Measurements from ENCODE around the gene OR1S2. TPM values are rescaled to one million over a fixed set of nuclear protein-coding genes. Genes with fewer than 3 reads are reported as not detected.

Gene OR1S2
- total RNA-seq, 1 experiment from 2014 or later = not detected

DNA sequence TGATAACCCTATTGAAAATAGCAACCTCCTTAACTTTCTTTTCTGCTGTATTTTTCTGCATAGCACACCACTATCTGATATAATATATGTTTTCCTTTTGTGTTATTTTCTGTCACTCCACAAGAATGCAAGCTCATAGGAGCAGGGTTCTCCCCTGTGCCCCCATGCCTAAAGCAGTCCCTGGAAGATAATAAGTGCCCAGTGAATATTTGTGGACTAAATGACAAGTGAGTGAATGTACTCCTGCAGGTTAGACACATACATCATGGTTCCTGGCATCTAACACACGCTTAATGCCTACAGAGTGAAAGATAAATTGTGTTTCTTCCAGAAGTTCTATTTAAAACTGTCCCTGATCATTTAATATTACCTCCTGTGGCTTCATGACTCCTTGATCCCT is 39.0 kb downstream of the OR1S2 start (continued):
- TF ChIP-seq, protein P1, sequence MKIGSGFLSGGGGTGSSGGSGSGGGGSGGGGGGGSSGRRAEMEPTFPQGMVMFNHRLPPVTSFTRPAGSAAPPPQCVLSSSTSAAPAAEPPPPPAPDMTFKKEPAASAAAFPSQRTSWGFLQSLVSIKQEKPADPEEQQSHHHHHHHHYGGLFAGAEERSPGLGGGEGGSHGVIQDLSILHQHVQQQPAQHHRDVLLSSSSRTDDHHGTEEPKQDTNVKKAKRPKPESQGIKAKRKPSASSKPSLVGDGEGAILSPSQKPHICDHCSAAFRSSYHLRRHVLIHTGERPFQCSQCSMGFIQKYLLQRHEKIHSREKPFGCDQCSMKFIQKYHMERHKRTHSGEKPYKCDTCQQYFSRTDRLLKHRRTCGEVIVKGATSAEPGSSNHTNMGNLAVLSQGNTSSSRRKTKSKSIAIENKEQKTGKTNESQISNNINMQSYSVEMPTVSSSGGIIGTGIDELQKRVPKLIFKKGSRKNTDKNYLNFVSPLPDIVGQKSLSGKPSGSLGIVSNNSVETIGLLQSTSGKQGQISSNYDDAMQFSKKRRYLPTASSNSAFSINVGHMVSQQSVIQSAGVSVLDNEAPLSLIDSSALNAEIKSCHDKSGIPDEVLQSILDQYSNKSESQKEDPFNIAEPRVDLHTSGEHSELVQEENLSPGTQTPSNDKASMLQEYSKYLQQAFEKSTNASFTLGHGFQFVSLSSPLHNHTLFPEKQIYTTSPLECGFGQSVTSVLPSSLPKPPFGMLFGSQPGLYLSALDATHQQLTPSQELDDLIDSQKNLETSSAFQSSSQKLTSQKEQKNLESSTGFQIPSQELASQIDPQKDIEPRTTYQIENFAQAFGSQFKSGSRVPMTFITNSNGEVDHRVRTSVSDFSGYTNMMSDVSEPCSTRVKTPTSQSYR (CRISPR knock-in tag; IDR thresholded peaks at IDR 0.05) = no peak
- TF ChIP-seq CBFB (CRISPR knock-in tag; IDR thresholded peaks at IDR 0.05; ENCODE audit: low read depth) (no peak), SP1 (CRISPR knock-in tag; conservative IDR thresholded peaks at IDR 0.05) (no peak), JUN (CRISPR knock-in tag; IDR thresholded peaks at IDR 0.05) (no peak), PRDM15 (CRISPR knock-in tag; IDR thresholded peaks at IDR 0.05) (no peak), SMAD3 (CRISPR knock-in tag; IDR thresholded peaks at IDR 0.05; ENCODE audit: borderline replicate concordance) (no peak), GABPB1 (CRISPR knock-in tag; IDR thresholded peaks at IDR 0.05) (no peak), HMGXB4 (CRISPR knock-in tag; IDR thresholded peaks at IDR 0.05) (no peak), NR3C1 (CRISPR knock-in tag; conservative IDR thresholded peaks at IDR 0.05; ENCODE audit: low read depth) (no peak)
- TF ChIP-seq, protein P2, sequence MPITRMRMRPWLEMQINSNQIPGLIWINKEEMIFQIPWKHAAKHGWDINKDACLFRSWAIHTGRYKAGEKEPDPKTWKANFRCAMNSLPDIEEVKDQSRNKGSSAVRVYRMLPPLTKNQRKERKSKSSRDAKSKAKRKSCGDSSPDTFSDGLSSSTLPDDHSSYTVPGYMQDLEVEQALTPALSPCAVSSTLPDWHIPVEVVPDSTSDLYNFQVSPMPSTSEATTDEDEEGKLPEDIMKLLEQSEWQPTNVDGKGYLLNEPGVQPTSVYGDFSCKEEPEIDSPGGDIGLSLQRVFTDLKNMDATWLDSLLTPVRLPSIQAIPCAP (CRISPR knock-in tag; IDR thresholded peaks at IDR 0.05) = no peak
- TF ChIP-seq, protein P3, sequence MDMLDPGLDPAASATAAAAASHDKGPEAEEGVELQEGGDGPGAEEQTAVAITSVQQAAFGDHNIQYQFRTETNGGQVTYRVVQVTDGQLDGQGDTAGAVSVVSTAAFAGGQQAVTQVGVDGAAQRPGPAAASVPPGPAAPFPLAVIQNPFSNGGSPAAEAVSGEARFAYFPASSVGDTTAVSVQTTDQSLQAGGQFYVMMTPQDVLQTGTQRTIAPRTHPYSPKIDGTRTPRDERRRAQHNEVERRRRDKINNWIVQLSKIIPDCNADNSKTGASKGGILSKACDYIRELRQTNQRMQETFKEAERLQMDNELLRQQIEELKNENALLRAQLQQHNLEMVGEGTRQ (CRISPR knock-in tag; IDR thresholded peaks at IDR 0.05) = no peak
- TF ChIP-seq, protein P4, sequence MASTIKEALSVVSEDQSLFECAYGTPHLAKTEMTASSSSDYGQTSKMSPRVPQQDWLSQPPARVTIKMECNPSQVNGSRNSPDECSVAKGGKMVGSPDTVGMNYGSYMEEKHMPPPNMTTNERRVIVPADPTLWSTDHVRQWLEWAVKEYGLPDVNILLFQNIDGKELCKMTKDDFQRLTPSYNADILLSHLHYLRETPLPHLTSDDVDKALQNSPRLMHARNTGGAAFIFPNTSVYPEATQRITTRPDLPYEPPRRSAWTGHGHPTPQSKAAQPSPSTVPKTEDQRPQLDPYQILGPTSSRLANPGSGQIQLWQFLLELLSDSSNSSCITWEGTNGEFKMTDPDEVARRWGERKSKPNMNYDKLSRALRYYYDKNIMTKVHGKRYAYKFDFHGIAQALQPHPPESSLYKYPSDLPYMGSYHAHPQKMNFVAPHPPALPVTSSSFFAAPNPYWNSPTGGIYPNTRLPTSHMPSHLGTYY (CRISPR knock-in tag; IDR thresholded peaks at IDR 0.05) = no peak

- ATAC-seq = no peak
- CTCF ChIA-PET = no interaction called here
- H3K9me3 Mint-ChIP-seq = peaks cover 13% of the 10 kb centered on the region
Observed at GRCh38 chr11:58164389-58164788, 39.6 kb downstream of the OR1S2 start.

More at GRCh38 chr11:58164389-58164788, 39.6 kb downstream of the OR1S2 start:
- Mint-ChIP-seq H3K27me3 (ENCODE audit: low read depth) (no peaks in the 10 kb centered on the region), H3K4me1 (peaks cover 11% of the 10 kb centered on the region), H3K36me3 (no peaks in the 10 kb centered on the region), H3K4me3 (no peak overlapping the region), H3K27ac (no peak overlapping the region)
- DNase-seq (ENCODE audit: low spot score) = no peak
- TF ChIP-seq NFE2L1 (CRISPR knock-in tag; IDR thresholded peaks at IDR 0.05) (no peak), FOXK1 (CRISPR knock-in tag; IDR thresholded peaks at IDR 0.05) (no peak), ETV6 (CRISPR knock-in tag; IDR thresholded peaks at IDR 0.05) (no peak), ZNF416 (CRISPR knock-in tag; IDR thresholded peaks at IDR 0.05) (no peak), ARID4B (CRISPR knock-in tag; IDR thresholded peaks at IDR 0.05; ENCODE audit: borderline replicate concordance) (no peak), SOX15 (CRISPR knock-in tag; IDR thresholded peaks at IDR 0.05) (no peak), USF1 (CRISPR knock-in tag; IDR thresholded peaks at IDR 0.05) (no peak), FOXP1 (CRISPR knock-in tag; IDR thresholded peaks at IDR 0.05; ENCODE audit: borderline replicate concordance) (no peak)
- POLR2A ChIA-PET = no interaction called here

Data from WTC11 (cell line).